Measurements from ENCODE around the gene LSM12.

The LSM12 gene

GRCh38 chr17:44087319-44087718, 20.8 kb upstream of the LSM12 start:
- intact Hi-C loops (cut with DNase I; ENCODE audit: low total_unique reads), result no loop called here
- peaks cover 0 to 10% (median 4%) of the 10 kb centered on the region in 4 donors for H3K4me1 ChIP-seq
- no peak for DNase-seq
- H3K4me3 ChIP-seq, result no peak overlapping the region
- peak overlapping the region; percentile 16 for H3K27ac ChIP-seq
- H3K9me3 ChIP-seq, result no peaks in the 10 kb centered on the region
- no peak for TF ChIP-seq CTCF (IDR thresholded peaks at IDR 0.05)
- H3K27me3 ChIP-seq, result no peaks in the 10 kb centered on the region
- H3K36me3 ChIP-seq, result peaks cover 88 to 98% (median 96%) of the 10 kb centered on the region in 3 donors

- Histone ChIP-seq H3K4me3 (no peak overlapping the region), H3K36me3 (peaks cover 88 to 98% (median 96%) of the 10 kb centered on the region in 3 donors), H3K27ac (peak overlapping the region; percentile 39 to 51), H3K4me1 (peaks cover 0 to 10% (median 4%) of the 10 kb centered on the region in 4 donors), H3K27me3 (no peaks in the 10 kb centered on the region), H3K9me3 (no peaks in the 10 kb centered on the region)
- no peak for DNase-seq
- intact Hi-C loops (cut with DNase I; ENCODE audit: low total_unique reads), result no loop called here
- TF ChIP-seq CTCF (IDR thresholded peaks at IDR 0.05), result no peak
Observed at GRCh38 chr17:44086364-44087311, 20.2 kb upstream of the LSM12 start.

- no peak for TF ChIP-seq CTCF (IDR thresholded peaks at IDR 0.05)
- Histone ChIP-seq H3K9me3 (no peaks in the 10 kb centered on the region), H3K4me3 (no peak overlapping the region), H3K4me1 (peaks cover 0 to 10% (median 4%) of the 10 kb centered on the region in 4 donors), H3K36me3 (peaks cover 86 to 98% (median 90%) of the 10 kb centered on the region in 3 donors), H3K27me3 (no peaks in the 10 kb centered on the region), H3K27ac (peak overlapping the region; percentile 39 to 51)
- no peak for DNase-seq
- intact Hi-C loops (cut with DNase I; ENCODE audit: low total_unique reads), result no loop called here
Observed at GRCh38 chr17:44085908-44086307, 19.4 kb upstream of the LSM12 start.

- peaks cover 0 to 10% (median 4%) of the 10 kb centered on the region in 4 donors for H3K4me1 ChIP-seq
- intact Hi-C loops (cut with DNase I; ENCODE audit: low total_unique reads), result no loop called here
- no peak overlapping the region for H3K4me3 ChIP-seq
- no peak for TF ChIP-seq CTCF (IDR thresholded peaks at IDR 0.05)
- no peak for DNase-seq
- no peaks in the 10 kb centered on the region for H3K9me3 ChIP-seq
- no peak overlapping the region for H3K27ac ChIP-seq
- H3K27me3 ChIP-seq, result no peaks in the 10 kb centered on the region
- H3K36me3 ChIP-seq, result peaks cover 87 to 98% (median 90%) of the 10 kb centered on the region in 3 donors
Observed at GRCh38 chr17:44084921-44085320, 18.4 kb upstream of the LSM12 start.

- H3K9me3 ChIP-seq, result no peaks in the 10 kb centered on the region
- no peak overlapping the region for H3K4me3 ChIP-seq
- no peak for DNase-seq
- H3K27me3 ChIP-seq, result no peaks in the 10 kb centered on the region
- no peak for TF ChIP-seq CTCF (IDR thresholded peaks at IDR 0.05)
- H3K36me3 ChIP-seq, result peaks cover 86 to 100% (median 89%) of the 10 kb centered on the region in 3 donors
- intact Hi-C loops (cut with DNase I; ENCODE audit: low total_unique reads), result no loop called here
- H3K27ac ChIP-seq, result no peak overlapping the region
- peaks cover 0 to 10% (median 4%) of the 10 kb centered on the region in 4 donors for H3K4me1 ChIP-seq
Observed at GRCh38 chr17:44084131-44084538, 17.7 kb upstream of the LSM12 start.

All from tibial artery (tissue), 4 donors.